Stimulated activated naive B cell treated with anti-CD40 and anti-IgM and Interleukin-4, amounts not matched to agents 10 μg/mL and 1 μg/mL and 100 μg/mL, for 72 hours (primary cell): ENCODE measurements around the gene ZNF641.
A peak's percentile ranks its signal among the peaks of the same experiment; 100 is the strongest.
"Not testable (repeated sequence)": the region's sequence is repeated elsewhere in the genome, so short reads cannot be mapped to it uniquely, and the experiment has no call there.

ENCODE experiments used
- ATAC-seq, 2 donors: fragments of 150-1000 bp; cut with Tn5 transposase; replicated peaks; 2 replicates each; pipeline ENCODE4 v1.10.0; 2021; ENCODE audit warnings: moderate library complexity in 1 of 2
- DNase-seq: peaks from one replicate; pipeline ENCODE4 v3.0.0; 2021
- H3K27ac Mint-ChIP-seq: one replicate; pipeline ENCODE4 v1.8.0; 2022; ENCODE audit warnings: mild to moderate bottlenecking, mixed read lengths
- H3K27me3 Mint-ChIP-seq, 2 donors: one replicate each; pipeline ENCODE4 v1.8.0; 2022; ENCODE audit warnings: mixed read lengths in 2 of 2
- H3K36me3 Mint-ChIP-seq, 2 donors: one replicate each; pipeline ENCODE4 v1.8.0; 2022; ENCODE audit warnings: mixed read lengths in 2 of 2, mild to moderate bottlenecking in 1 of 2
- H3K4me1 Mint-ChIP-seq, 2 donors: one replicate each; pipeline ENCODE4 v1.8.0; 2022; ENCODE audit warnings: mixed read lengths in 2 of 2, mild to moderate bottlenecking in 1 of 2
- H3K4me3 Mint-ChIP-seq, 2 donors: one replicate each; pipeline ENCODE4 v1.8.0; 2022; ENCODE audit warnings: mild to moderate bottlenecking in 2 of 2, mixed read lengths in 2 of 2, moderate library complexity in 1 of 2
- H3K9me3 Mint-ChIP-seq, 2 donors: one replicate each; pipeline ENCODE4 v1.8.0; 2022; ENCODE audit warnings: mixed read lengths in 2 of 2, mild to moderate bottlenecking in 1 of 2

The ZNF641 gene

DNA sequence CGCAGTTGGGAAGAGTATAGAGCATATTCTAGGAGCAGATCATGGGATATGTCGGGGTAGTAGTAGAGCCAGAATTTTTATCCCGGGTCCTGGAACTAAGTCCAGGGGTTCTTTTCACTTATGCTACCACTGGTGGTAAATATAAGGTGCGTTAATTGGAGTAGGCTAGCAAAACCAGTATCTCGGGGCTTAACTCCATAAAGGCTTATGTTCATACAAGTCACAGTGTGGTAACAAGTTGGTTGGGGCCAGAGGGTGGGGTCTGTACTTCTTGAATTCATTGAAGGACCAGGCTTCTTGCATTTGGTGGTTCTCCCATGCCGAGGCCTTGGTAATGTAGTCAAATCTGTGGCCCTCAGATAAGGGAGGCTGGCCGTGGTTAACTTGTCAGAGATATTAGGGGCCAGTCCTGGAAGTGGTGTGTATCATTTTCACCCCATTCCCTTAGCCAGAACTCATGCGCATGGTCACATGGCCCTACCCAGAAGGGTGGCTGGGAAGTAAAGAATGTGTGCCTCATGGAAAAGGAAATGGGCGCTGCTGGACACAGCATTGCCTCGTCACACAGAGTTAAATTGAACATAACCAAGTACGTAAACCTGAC lies 1.5 kb upstream of the ZNF641 start:
- no peaks in the 10 kb centered on the region for H3K27me3 Mint-ChIP-seq
- no peak overlapping the region for H3K4me3 Mint-ChIP-seq
- DNase-seq (no peak), ATAC-seq (no peak)
- no peaks in the 10 kb centered on the region for H3K9me3 Mint-ChIP-seq
- peaks cover 16 to 19% of the 10 kb centered on the region in 2 donors for H3K4me1 Mint-ChIP-seq
- H3K36me3 Mint-ChIP-seq = peaks cover 5% of the 10 kb centered on the region in 2 donors
- no peak overlapping the region for H3K27ac Mint-ChIP-seq

- H3K4me3 Mint-ChIP-seq = peak overlapping the region; percentile 86
- H3K36me3 Mint-ChIP-seq = peaks cover 13 to 14% of the 10 kb centered on the region in 2 donors
- peak; percentile 38 for DNase-seq
- H3K4me1 Mint-ChIP-seq = peaks cover 16 to 19% of the 10 kb centered on the region in 2 donors
- H3K27me3 Mint-ChIP-seq = no peaks in the 10 kb centered on the region
- ATAC-seq = peak; percentile 63 to 67
- peak overlapping the region; percentile 77 for H3K27ac Mint-ChIP-seq
- H3K9me3 Mint-ChIP-seq = no peaks in the 10 kb centered on the region
These were observed 446 bp upstream of the ZNF641 start for GRCh38 chr12:48351022-48351708.

- Mint-ChIP-seq H3K9me3 (no peaks in the 10 kb centered on the region), H3K27ac (no peak overlapping the region), H3K4me1 (peaks cover 16 to 19% of the 10 kb centered on the region in 2 donors), H3K27me3 (no peaks in the 10 kb centered on the region), H3K36me3 (peaks cover 23 to 28% of the 10 kb centered on the region in 2 donors), H3K4me3 (peak overlapping the region in 1 of 2 donors; percentile 96)
- DNase-seq = no peak
- ATAC-seq = no peak
These were observed 1.2 kb downstream of the ZNF641 start for GRCh38 chr12:48349471-48349870.

- no peak for DNase-seq
- no peaks in the 10 kb centered on the region for H3K27me3 Mint-ChIP-seq
- peaks cover 0 to 5% of the 10 kb centered on the region in 2 donors for H3K4me1 Mint-ChIP-seq
- no peak for ATAC-seq
- H3K36me3 Mint-ChIP-seq = peaks cover 34 to 43% of the 10 kb centered on the region in 2 donors
- H3K9me3 Mint-ChIP-seq = no peaks in the 10 kb centered on the region
- H3K27ac Mint-ChIP-seq = no peak overlapping the region
- no peak overlapping the region for H3K4me3 Mint-ChIP-seq
These were observed 7.7 kb downstream of the ZNF641 start for GRCh38 chr12:48342980-48343379.

- no peak overlapping the region for H3K4me3 Mint-ChIP-seq
- no peak overlapping the region for H3K27ac Mint-ChIP-seq
- no peak for ATAC-seq
- peaks cover 6 to 7% of the 10 kb centered on the region in 2 donors for H3K4me1 Mint-ChIP-seq
- peaks cover 30 to 35% of the 10 kb centered on the region in 2 donors for H3K36me3 Mint-ChIP-seq
- DNase-seq = no peak
- H3K9me3 Mint-ChIP-seq = no peaks in the 10 kb centered on the region
- H3K27me3 Mint-ChIP-seq = no peaks in the 10 kb centered on the region
These were observed 9.8 kb downstream of the ZNF641 start for GRCh38 chr12:48340943-48341342.

GRCh38 chr12:48339442-48340117 lies 11.1 kb downstream of the ZNF641 start:
- ATAC-seq = no peak
- no peak for DNase-seq
- Mint-ChIP-seq H3K27ac (no peak overlapping the region), H3K4me3 (no peak overlapping the region), H3K4me1 (peaks cover 7 to 10% of the 10 kb centered on the region in 2 donors), H3K27me3 (no peaks in the 10 kb centered on the region), H3K9me3 (no peaks in the 10 kb centered on the region), H3K36me3 (peaks cover 21 to 22% of the 10 kb centered on the region in 2 donors)

GRCh38 chr12:48336564-48336963 lies 14.2 kb downstream of the ZNF641 start:
- Mint-ChIP-seq H3K9me3 (no peaks in the 10 kb centered on the region), H3K4me3 (no peak overlapping the region), H3K4me1 (peaks cover 4 to 13% of the 10 kb centered on the region in 2 donors), H3K36me3 (peaks cover 11 to 14% of the 10 kb centered on the region in 2 donors), H3K27ac (no peak overlapping the region), H3K27me3 (no peaks in the 10 kb centered on the region)
- ATAC-seq (no peak), DNase-seq (no peak)

DNA sequence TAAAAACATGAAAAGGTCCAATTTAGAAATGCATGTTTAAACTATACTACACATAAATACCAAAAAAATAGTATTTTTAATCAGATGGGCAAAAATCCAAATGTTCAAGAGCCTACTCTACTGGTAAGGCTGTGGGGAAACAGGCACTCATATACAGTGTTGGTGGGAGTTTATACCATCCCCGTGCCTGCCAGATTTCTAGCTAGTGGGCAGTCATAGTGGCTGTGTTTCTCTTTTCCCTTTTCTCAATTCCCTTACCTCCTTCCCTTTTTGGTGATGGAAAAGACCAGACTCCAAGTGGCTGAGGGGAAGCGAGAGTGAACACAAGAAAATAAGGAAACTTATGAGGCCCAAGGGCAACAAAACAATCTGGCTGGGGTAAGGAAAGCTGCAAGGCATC lies 14.7 kb downstream of the ZNF641 start:
- no peak for DNase-seq
- Mint-ChIP-seq H3K27ac (no peak overlapping the region), H3K9me3 (no peaks in the 10 kb centered on the region), H3K4me3 (no peak overlapping the region), H3K27me3 (no peaks in the 10 kb centered on the region), H3K4me1 (peaks cover 4 to 13% of the 10 kb centered on the region in 2 donors), H3K36me3 (peaks cover 11 to 14% of the 10 kb centered on the region in 2 donors)
- no peak for ATAC-seq

DNA sequence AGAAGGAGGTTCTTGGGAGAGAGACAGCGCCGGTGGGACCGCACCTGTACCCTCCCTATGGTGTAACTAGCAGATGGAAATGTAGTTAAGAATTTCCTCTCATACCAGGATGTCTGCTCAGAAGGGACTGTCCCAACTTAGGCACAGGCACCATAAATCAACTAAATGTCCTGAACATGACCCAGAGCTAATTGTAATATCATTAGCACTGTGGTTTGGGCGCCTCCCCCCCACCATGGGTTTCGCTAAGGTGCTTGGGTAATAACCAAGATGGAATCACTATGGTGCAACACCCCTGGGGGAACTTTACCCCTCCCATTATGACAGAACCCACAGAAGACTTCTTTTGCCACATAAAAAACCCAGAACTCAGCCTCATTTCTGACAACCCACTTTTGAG lies 15.9 kb downstream of the ZNF641 start:
- no peaks in the 10 kb centered on the region for H3K9me3 Mint-ChIP-seq
- peaks cover 4 to 13% of the 10 kb centered on the region in 2 donors for H3K4me1 Mint-ChIP-seq
- no peak overlapping the region for H3K4me3 Mint-ChIP-seq
- peaks cover 8 to 10% of the 10 kb centered on the region in 2 donors for H3K36me3 Mint-ChIP-seq
- no peaks in the 10 kb centered on the region for H3K27me3 Mint-ChIP-seq
- H3K27ac Mint-ChIP-seq = no peak overlapping the region
- ATAC-seq = peak in 1 of 2 donors; percentile 18
- DNase-seq = no peak

DNA sequence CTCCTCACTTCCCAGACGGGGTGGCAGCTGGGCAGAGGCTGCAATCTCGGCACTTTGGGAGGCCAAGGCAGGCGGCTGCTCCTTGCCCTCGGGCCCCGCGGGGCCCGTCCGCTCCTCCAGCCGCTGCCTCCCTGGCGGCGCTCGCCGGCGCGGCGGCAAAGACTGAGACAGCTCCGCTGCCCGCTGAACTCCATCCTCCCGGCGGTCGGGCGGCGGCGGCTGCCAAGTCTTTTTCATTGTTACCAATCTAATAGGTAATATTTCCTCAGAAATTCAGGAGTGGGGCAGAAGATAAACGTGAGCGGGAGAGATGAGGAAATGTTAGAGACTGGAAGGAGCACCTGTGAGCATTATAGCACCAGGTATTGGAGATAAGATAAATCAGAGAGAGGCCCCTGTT lies 17.0 kb downstream of the ZNF641 start:
- peaks cover 4 to 13% of the 10 kb centered on the region in 2 donors for H3K4me1 Mint-ChIP-seq
- ATAC-seq, DNase-seq, H3K27me3 Mint-ChIP-seq, H3K36me3 Mint-ChIP-seq, H3K27ac Mint-ChIP-seq, H3K4me3 Mint-ChIP-seq, H3K9me3 Mint-ChIP-seq: not testable (repeated sequence)

GRCh38 chr12:48331399-48331798 lies 19.3 kb downstream of the ZNF641 start:
- H3K4me3 Mint-ChIP-seq = no peak overlapping the region
- H3K27me3 Mint-ChIP-seq = peaks cover 12 to 15% of the 10 kb centered on the region in 2 donors
- H3K36me3 Mint-ChIP-seq = peaks cover under 1 to 3% of the 10 kb centered on the region in 2 donors
- no peak overlapping the region for H3K27ac Mint-ChIP-seq
- no peak for DNase-seq
- no peaks in the 10 kb centered on the region for H3K9me3 Mint-ChIP-seq
- peaks cover under 1 to 9% of the 10 kb centered on the region in 2 donors for H3K4me1 Mint-ChIP-seq
- no peak for ATAC-seq

DNA sequence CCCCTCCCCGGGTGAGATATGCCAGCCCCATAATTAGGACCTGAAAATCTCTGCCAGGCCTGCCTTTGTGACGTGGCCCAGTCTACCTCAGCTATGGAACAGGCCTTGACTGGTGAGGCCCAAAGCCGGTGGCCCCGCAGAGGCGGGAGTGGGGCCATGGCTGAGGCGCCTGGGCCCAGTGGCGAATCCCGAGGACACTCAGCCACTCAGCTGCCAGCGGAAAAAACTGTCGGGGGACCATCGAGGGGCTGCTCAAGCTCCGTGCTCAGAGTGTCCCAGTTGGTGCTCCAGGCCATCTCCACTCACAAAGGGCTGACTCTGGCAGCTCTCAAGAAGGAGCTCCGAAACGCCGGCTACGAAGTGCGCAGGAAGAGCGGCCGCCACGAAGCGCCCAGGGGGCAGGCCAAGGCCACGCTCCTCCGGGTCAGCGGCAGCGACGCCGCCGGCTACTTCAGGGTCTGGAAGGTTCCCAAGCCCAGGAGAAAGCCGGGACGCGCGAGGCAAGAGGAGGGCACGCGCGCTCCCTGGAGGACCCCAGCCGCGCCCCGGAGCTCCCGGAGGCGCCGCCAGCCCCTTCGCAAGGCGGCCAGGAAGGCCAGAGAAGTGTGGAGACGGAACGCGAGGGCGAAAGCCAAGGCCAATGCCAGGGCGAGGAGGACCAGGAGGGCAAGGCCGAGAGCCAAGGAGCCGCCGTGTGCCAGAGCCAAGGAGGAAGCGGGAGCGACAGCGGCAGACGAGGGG lies 21.4 kb downstream of the ZNF641 start:
- Mint-ChIP-seq H3K9me3 (peaks cover 3 to 5% of the 10 kb centered on the region in 2 donors), H3K36me3 (peaks cover 0 to 7% of the 10 kb centered on the region in 2 donors), H3K27me3 (peaks cover 25 to 28% of the 10 kb centered on the region in 2 donors), H3K4me3 (no peak overlapping the region), H3K27ac (no peak overlapping the region), H3K4me1 (peaks cover 0 to under 1% of the 10 kb centered on the region in 2 donors)
- ATAC-seq (no peak), DNase-seq (no peak)

GRCh38 chr12:48316491-48316890 lies 34.2 kb downstream of the ZNF641 start:
- peaks cover 18 to 24% of the 10 kb centered on the region in 2 donors for H3K27me3 Mint-ChIP-seq
- no peak overlapping the region for H3K4me3 Mint-ChIP-seq
- H3K36me3 Mint-ChIP-seq = peaks cover 0 to 7% of the 10 kb centered on the region in 2 donors
- DNase-seq = no peak
- peaks cover 0 to 11% of the 10 kb centered on the region in 2 donors for H3K9me3 Mint-ChIP-seq
- no peak for ATAC-seq
- no peaks in the 10 kb centered on the region for H3K4me1 Mint-ChIP-seq
- H3K27ac Mint-ChIP-seq = no peak overlapping the region

DNA sequence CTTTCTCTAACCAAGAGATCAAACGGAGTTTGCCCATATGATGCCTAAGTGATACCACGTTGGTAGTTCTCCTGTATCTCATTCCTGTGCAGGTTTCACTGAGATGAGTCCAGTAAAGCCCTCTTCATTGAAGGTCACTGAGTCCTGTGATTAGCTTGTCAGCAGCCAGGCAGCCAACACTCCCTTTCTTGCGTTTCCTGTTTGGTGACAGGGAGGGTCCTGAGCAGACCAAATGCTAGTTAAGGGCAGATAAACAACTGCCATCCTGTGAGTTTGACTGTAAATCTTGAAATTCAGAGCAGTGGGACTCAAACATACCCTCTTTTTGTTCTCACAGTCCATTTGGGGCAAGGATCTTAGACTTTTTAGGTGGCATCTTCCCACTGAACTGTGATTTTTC lies 39.4 kb downstream of the ZNF641 start:
- ATAC-seq (no peak), DNase-seq (no peak)
- H3K4me3 Mint-ChIP-seq = no peak overlapping the region
- peaks cover 11 to 12% of the 10 kb centered on the region in 2 donors for H3K27me3 Mint-ChIP-seq
- peaks cover 0 to 5% of the 10 kb centered on the region in 2 donors for H3K36me3 Mint-ChIP-seq
- H3K27ac Mint-ChIP-seq = no peak overlapping the region
- H3K9me3 Mint-ChIP-seq = peaks cover 0 to 6% of the 10 kb centered on the region in 2 donors
- H3K4me1 Mint-ChIP-seq = no peaks in the 10 kb centered on the region
